Nephron progenitor cell (in vitro differentiated cells): ENCODE data around the gene RBMS1.
A peak's percentile ranks its signal among the peaks of the same experiment; 100 is the strongest.

Source experiments
- DNase-seq: peaks from one replicate; pipeline ENCODE4 v3.0.0; 2021
- H3K27ac Mint-ChIP-seq: 2 replicates; pipeline ENCODE4 v1.8.0; 2021; ENCODE audit warnings: mild to moderate bottlenecking, moderate library complexity, mixed read lengths
- H3K27me3 Mint-ChIP-seq: 2 replicates; pipeline ENCODE4 v1.8.0; 2021; ENCODE audit warnings: mild to moderate bottlenecking, low read depth, mixed read lengths; ENCODE audit not compliant: poor library complexity
- H3K36me3 Mint-ChIP-seq: 2 replicates; pipeline ENCODE4 v1.8.0; 2021; ENCODE audit warnings: low read depth, mixed read lengths
- H3K4me1 Mint-ChIP-seq: 2 replicates; pipeline ENCODE4 v1.8.0; 2021; ENCODE audit warnings: mixed read lengths
- H3K4me3 Mint-ChIP-seq: 2 replicates; pipeline ENCODE4 v1.8.0; 2021; ENCODE audit warnings: mild to moderate bottlenecking, moderate library complexity, mixed read lengths
- H3K9me3 Mint-ChIP-seq: 2 replicates; pipeline ENCODE4 v1.8.0; 2021; ENCODE audit warnings: mild to moderate bottlenecking, moderate library complexity, mixed read lengths
- TF ChIP-seq, protein P1 (sequence below): fragments of 200-600 bp; sonication (generic); IDR thresholded peaks from 2 replicates; pipeline ENCODE4 v1.5.0; 2021; ENCODE audit warnings: antibody characterized with exemption

Gene RBMS1

DNA sequence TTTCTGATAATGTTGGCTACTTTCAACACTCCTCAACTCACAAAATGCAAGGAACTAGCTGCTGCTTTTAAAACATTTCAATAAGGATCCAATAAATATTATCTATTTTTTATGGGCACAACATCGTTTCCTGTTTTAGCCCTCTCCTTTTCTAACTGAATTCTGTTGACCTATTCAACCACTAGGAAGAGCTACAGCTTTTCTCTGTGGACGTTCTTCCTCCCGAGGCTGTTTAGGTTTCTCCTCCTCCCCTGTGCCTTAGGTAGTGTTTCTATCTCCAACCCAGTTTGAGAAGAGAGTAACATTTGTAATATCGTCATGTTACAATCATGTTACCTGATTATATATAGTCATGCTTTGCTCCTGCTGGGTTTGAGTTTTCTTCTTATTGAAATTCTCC, 202.2 kb downstream of the RBMS1 start:
- no peak for DNase-seq
- Mint-ChIP-seq H3K4me1 (peaks cover 44% of the 10 kb centered on the region), H3K4me3 (no peak overlapping the region), H3K27me3 (no peaks in the 10 kb centered on the region), H3K27ac (peak overlapping the region; percentile 9), H3K36me3 (peaks cover 43% of the 10 kb centered on the region), H3K9me3 (no peaks in the 10 kb centered on the region)
- TF ChIP-seq, protein P1, sequence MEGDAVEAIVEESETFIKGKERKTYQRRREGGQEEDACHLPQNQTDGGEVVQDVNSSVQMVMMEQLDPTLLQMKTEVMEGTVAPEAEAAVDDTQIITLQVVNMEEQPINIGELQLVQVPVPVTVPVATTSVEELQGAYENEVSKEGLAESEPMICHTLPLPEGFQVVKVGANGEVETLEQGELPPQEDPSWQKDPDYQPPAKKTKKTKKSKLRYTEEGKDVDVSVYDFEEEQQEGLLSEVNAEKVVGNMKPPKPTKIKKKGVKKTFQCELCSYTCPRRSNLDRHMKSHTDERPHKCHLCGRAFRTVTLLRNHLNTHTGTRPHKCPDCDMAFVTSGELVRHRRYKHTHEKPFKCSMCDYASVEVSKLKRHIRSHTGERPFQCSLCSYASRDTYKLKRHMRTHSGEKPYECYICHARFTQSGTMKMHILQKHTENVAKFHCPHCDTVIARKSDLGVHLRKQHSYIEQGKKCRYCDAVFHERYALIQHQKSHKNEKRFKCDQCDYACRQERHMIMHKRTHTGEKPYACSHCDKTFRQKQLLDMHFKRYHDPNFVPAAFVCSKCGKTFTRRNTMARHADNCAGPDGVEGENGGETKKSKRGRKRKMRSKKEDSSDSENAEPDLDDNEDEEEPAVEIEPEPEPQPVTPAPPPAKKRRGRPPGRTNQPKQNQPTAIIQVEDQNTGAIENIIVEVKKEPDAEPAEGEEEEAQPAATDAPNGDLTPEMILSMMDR = no peak

DNA sequence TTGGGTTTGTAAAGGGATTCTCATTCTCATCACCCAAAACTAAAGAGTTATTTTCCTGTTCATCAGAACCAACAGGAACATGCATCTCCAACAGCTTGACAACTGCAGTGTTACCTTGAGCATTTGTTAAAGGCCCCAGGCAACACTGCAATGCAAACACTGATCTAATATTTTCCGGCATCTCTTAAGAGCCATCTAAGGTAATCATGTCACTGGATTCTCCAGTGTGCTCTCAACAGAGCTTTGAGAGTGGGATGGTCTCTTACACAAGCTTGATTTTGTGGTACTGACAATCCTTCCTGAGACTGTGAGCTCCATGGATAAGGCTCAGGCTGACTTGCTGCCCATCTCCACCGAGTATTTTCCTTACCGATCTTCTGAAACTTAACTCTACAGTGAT, 203.0 kb downstream of the RBMS1 start:
- Mint-ChIP-seq H3K27ac (no peak overlapping the region), H3K4me3 (no peak overlapping the region), H3K27me3 (no peaks in the 10 kb centered on the region), H3K9me3 (no peaks in the 10 kb centered on the region), H3K36me3 (peaks cover 36% of the 10 kb centered on the region), H3K4me1 (peaks cover 36% of the 10 kb centered on the region)
- no peak for DNase-seq
- TF ChIP-seq, protein P1 = no peak

DNA sequence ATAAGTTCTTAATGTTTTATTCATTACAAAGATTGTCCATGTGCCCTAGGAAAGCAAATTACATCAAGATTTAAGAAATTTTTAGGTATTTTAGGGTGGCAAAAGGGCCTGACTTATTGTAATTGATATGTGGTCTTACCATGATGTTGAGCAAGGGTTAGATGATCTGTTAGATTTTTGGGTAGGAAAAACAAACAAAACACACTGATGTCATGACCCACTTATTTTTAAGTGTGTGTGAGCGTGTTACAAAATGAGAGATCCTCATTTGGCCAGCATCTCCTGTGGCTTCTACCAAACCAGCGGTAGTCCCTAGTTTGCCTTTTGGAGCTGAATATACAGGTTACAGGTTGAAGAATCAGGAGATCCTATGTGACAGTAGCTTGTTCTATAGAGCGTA, 203.8 kb downstream of the RBMS1 start:
- H3K4me3 Mint-ChIP-seq = no peak overlapping the region
- DNase-seq = no peak
- H3K9me3 Mint-ChIP-seq = no peaks in the 10 kb centered on the region
- peaks cover 34% of the 10 kb centered on the region for H3K36me3 Mint-ChIP-seq
- TF ChIP-seq, protein P1 = no peak
- no peak overlapping the region for H3K27ac Mint-ChIP-seq
- H3K4me1 Mint-ChIP-seq = peaks cover 36% of the 10 kb centered on the region
- no peaks in the 10 kb centered on the region for H3K27me3 Mint-ChIP-seq

DNA sequence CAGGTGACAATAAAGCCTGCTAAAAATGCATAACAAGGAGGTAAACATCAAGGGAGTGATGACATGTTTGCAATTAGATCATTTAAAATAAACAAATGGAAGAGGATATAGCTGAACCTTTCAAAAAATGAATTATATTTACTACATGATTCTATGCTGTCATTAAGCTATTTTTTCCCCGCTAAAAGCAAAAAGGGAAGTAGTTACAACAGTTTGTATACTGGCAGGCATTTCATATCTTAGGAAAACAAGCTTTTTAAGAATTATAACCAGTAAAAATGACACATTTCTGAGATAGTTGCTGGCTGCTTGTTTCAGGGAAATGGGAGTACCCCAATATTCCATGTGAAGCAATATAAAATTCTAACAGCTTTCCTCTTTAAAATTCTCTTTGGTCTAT, 204.5 kb downstream of the RBMS1 start:
- H3K4me1 Mint-ChIP-seq = peaks cover 36% of the 10 kb centered on the region
- no peaks in the 10 kb centered on the region for H3K9me3 Mint-ChIP-seq
- H3K4me3 Mint-ChIP-seq = no peak overlapping the region
- TF ChIP-seq, protein P1 = no peak
- H3K36me3 Mint-ChIP-seq = peaks cover 41% of the 10 kb centered on the region
- no peak overlapping the region for H3K27ac Mint-ChIP-seq
- H3K27me3 Mint-ChIP-seq = no peaks in the 10 kb centered on the region
- no peak for DNase-seq

DNA sequence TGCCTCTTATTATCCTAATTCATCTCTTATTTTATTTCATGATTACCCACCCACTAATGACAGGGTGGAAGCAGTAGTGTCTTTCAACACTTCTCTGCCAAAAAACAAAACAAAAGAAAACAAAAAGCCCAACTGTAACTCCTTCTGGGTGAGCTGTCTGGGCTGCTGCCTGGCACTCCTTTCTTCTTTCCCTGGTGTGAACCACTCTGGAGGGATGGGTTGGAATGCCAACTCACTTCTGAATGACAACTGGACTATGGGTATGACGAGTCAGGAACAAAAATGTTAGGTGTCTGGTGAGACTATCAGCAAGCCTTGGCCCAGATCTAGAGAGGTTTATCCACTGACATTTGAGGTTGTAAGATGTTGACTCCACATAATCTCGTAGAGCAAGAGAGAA, 205.3 kb downstream of the RBMS1 start:
- DNase-seq = no peak
- Mint-ChIP-seq H3K4me1 (peaks cover 34% of the 10 kb centered on the region), H3K4me3 (no peak overlapping the region), H3K27me3 (no peaks in the 10 kb centered on the region), H3K36me3 (peaks cover 47% of the 10 kb centered on the region), H3K9me3 (no peaks in the 10 kb centered on the region), H3K27ac (peak overlapping the region; percentile 29)
- TF ChIP-seq, protein P1 = no peak

DNA sequence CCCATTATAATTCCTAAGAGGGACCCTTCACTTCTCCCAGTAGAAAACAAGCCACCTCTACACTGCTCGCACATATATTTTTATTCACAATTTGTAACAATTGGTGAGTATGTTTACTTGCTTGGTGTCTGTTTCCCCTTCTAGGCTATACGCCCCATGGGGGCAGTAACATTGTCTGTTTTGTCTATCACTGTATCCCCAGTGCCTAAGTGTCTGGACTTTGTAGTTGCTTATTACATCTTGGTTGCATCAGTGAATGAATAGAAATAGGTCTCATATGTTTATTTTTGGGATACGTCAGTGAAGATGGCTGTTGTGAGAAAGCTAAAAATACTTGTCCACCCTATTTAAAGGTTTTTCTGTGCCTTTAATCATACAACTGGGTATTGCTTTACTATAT, 206.1 kb downstream of the RBMS1 start:
- peak overlapping the region; percentile 74 for H3K27ac Mint-ChIP-seq

More for the DNA sequence above, 206.1 kb downstream of the RBMS1 start:
- Mint-ChIP-seq H3K36me3 (peaks cover 51% of the 10 kb centered on the region), H3K4me1 (peaks cover 25% of the 10 kb centered on the region), H3K4me3 (no peak overlapping the region), H3K9me3 (no peaks in the 10 kb centered on the region), H3K27me3 (no peaks in the 10 kb centered on the region)
- TF ChIP-seq, protein P1 = no peak
- DNase-seq = no peak
